ENCODE measurements around the gene REPS1.
"Not testable (repeated sequence)": the region's sequence is repeated elsewhere in the genome, so short reads cannot be mapped to it uniquely, and the experiment has no call there.

REPS1 gene

DNA sequence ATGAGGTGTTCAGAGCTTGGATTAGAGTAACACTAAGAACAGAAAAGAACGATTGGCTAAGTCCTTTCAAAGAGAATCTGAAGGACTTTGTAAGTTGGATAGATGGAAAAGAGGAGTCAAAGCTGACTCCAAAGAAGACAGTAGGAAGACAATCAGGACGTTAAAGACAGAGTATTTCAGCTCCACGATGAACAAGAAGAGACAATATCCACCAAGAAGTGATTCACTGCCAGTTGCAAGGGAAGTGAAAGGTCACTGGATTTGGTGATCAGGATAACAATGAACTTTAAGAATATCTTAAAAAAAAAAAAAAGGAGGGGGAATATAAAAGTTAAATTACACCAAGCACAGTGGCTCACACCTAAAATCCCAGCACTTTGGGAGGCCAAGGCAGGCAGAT, 17.9 kb downstream of the REPS1 start:
- DNase-seq (ENCODE audit: low spot score): no peak

DNA sequence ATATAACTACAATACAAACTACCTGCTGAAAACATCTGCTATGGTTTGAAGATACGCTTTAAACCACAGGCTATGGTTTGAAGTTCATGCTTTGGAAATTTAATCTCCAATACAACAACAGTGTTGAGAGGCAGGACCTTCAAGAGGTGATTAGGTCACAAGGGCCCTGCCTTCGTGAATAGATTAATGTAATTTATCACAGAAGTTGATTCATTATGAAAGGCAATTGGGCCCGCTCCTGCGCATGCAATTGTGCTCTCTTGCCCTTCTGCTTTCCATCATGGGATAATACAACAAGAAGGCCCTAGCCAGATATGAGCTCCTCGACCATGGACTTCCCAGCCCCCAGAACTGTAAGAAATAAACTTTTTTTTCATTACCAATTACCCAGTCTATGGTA, 21.2 kb downstream of the REPS1 start:
- DNase-seq (ENCODE audit: low spot score): no peak

DNA sequence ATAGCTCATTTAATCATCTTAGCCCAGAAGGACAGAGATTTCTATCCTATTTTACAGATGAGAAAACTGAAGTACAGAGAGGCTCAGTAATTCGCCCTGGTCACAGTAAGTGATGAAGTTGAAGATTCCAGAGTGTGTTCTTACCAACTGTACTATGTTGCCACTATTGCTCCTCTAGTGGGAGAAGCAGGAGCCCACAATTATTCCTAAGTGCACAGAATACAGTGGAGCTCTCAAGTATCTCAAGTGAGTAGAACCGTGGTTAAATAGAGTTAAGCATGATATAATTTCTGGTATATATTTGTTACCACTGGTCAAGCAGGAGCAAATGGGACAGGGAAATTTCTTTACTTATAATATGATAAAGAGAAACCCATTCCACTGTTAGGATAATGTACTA, 22.1 kb downstream of the REPS1 start:
- no peak for DNase-seq (ENCODE audit: low spot score)

DNA sequence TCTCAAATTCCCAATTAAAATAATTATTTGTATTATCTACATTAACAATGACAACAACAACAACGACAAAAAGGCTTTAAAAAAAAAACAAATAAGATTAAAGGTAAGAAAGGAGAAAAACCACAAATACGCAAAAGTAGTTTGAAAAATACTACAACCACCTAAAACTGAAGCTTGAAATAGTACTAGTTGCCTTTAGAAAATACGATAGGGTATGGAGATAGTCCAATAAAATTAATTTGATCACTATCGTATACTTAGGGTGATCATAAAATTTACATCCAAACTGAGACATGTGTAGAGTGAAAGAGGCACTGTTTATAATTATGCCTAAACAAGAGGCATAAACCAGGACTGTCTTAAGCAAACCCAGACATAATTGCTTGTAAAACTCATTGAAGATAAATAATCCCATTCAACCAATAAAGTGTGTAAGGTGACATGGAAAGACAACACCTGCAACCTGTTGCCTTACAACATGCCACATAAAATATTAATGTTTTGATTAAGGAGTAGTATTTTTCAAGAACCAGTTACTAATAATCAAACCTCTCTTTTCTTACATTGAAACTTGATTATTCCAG, 22.7 kb downstream of the REPS1 start:
- no peak for DNase-seq (ENCODE audit: low spot score)

GRCh38 chr6:138964012-138964411, 24.0 kb downstream of the REPS1 start:
- DNase-seq (ENCODE audit: low spot score): no peak

- DNase-seq (ENCODE audit: low spot score): no peak
Measured at GRCh38 chr6:138963531-138963930, 24.5 kb downstream of the REPS1 start.

DNA sequence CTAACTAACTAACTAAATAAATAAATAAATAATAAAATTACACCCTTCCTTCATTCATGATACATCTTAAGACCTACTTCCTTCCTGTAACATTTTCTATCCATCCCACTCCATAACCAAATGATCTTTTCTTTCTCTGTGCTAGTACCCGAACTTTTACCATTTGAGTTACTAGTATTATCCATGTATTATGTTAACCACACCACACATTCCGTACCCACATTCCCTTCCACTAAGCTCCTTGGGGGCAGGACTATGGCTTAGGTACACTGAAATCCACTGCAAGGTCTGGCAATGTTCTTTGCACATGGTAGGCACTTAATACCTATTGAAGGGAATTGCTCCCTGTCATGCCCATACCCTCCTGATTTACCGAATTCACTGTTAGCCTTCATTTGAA, 24.9 kb downstream of the REPS1 start:
- no peak for DNase-seq (ENCODE audit: low spot score)

- DNase-seq (ENCODE audit: low spot score): no peak
Measured at GRCh38 chr6:138959521-138959920, 28.5 kb downstream of the REPS1 start.

GRCh38 chr6:138958595-138958994, 29.5 kb downstream of the REPS1 start:
- DNase-seq (ENCODE audit: low spot score): no peak

DNA sequence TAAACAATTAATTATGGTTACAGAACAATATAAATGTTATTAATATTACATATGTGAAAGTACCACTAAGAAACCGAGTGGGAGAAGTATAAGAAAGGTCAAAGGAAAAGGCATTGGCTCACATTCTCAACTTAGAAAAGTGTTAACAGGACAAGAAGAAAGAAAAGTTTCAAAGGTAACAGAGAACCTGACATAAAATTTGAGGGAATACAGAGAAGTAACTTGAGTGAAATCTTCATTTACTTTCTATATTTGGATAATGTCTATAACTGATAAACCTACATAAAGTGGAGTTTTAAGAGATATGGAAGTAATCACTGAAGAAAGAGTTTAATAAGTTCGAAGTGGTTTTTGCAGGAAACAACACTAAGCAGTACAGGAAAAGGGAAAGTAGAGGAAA, 30.1 kb downstream of the REPS1 start:
- DNase-seq (ENCODE audit: low spot score): no peak

- DNase-seq (ENCODE audit: low spot score): no peak
Measured at GRCh38 chr6:138957484-138957883, 30.6 kb downstream of the REPS1 start.

- no peak for DNase-seq (ENCODE audit: low spot score)
Measured at GRCh38 chr6:138956244-138956924, 31.7 kb downstream of the REPS1 start.

DNA sequence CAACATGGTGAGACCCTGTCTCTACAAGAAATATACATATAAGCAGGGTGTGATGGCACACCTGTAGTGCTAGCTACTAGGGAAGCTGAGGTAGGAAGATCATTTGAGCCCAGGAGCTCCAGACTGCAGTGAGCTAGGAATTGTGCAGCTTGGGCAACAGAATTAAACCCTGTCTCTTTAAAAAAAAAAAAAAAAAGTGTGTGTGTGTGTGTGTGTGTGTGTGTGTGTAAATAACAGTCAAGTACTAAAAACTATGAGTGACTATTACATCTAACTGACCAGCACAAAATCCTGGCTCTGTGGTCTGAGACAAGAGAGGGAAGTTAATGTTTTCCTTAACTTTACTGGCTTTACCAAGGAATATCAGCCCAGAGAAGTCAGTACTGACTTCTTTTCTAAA, 32.8 kb downstream of the REPS1 start:
- DNase-seq (ENCODE audit: low spot score): no peak

GRCh38 chr6:138953451-138953850, 34.6 kb downstream of the REPS1 start:
- no peak for DNase-seq (ENCODE audit: low spot score)

DNA sequence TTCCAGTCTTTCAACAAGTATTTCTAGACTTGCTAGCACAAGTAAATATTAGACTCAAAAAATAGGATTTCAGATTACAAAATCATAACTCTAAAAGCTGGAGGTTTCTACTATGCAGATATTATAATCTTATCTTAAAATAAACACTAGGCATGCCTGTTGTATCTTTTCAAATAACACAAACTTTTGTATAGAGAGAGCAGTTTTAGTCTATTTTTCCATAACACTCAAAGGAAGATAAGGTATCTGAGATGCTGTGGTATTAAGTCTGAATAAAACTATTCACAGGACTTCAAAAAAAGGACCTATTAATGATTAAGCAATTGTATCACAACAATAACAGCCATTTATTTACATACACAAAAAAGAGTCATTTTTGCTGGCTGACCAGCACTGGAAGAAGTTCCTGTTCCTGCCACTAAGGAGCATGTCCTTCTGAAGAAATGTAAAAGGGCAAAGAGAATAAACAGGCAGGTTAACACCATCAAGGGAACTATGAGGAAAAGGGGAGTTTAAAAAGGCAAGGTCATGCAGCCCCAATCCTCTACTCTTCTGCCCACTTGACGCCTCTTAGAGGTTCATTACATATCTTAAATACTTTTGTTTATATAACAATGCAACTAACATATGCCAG, 39.4 kb downstream of the REPS1 start:
- DNase-seq (ENCODE audit: low spot score): no peak

- DNase-seq (ENCODE audit: low spot score): no peak
Measured at GRCh38 chr6:138948004-138948403, 40.0 kb downstream of the REPS1 start.

GRCh38 chr6:138945354-138945753, 42.7 kb downstream of the REPS1 start:
- DNase-seq (ENCODE audit: low spot score): no peak

DNA sequence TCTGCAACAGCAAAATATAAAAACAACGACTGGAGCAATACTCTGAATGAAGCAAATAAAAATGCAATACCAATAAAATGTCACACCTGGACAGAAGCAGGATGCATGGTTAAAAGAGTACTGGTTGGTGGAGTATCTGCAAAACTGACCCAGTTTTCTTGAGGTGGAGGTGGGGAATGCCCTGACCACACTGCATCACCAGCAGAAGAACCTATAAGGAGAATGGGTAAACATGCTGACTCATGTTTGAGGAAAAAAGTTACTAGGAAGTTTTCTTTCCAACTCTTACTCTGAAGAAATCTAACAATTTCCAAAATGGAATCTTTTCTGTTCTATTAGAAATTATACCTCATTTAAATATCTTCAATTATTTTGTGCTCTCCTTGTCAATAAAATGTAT, 43.6 kb downstream of the REPS1 start:
- DNase-seq (ENCODE audit: low spot score): no peak

DNA sequence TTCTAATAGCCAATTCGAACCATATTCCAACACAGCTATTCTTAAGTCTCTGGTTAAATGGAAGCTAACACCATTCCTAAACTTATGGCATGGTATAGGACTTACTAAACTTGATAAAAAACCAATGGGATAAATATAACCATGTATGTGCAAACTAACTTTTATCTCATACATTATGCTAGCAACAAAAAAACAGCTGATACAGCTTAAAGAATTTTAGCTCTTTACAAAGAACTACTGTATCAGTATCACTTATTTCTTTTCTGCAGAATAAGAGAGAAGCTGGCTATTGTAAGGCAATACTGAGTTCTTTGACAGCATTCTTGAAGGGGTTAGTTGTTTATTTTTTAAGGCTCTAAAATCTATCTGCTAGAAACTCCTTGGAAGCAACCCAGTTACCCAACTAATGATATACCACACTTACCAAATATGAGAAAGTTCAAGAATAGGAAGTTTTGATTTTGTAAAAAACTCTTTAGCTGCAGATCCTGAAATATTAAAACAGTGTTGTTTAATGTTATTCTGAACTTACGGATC, 44.9 kb downstream of the REPS1 start:
- DNase-seq (ENCODE audit: low spot score): no peak

DNA sequence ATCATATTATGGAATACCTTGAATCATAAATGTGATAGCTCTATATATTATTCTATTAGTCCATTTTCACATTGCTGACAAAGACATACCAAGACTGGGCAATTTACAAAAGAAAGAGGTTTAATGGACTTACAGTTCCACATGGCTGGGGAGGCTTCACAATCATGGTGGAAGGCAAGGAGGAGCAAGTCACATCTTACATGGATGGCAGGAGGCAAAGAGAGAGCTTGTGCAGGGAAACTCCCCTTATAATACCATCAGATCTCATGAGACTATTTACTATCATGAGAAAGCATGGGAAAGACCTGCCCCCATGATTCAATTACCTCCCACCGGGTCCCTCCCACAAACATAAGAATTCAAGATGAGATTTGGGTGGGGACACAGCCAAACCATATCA, 51.2 kb downstream of the REPS1 start:
- not testable (repeated sequence) for DNase-seq (ENCODE audit: low spot score)

DNA sequence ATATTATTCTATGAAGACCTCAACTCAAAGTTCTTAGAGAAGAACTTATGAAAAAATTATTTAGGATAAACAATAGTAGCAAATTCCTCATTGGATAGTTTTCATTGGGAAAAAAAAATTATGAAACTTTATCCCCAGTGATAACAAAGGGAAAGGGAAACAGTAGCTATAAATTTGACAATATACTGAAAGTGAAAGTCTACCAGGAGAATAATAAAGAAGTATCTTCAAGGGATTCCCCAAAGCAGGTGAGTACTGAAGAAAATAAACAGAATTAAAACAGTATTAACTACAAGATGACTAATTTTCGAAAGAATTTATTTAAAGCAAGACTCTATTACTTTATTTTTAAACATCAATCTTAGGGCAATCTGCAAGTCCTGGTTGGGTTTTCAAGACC, 56.4 kb downstream of the REPS1 start:
- no peak for DNase-seq (ENCODE audit: low spot score)

DNA sequence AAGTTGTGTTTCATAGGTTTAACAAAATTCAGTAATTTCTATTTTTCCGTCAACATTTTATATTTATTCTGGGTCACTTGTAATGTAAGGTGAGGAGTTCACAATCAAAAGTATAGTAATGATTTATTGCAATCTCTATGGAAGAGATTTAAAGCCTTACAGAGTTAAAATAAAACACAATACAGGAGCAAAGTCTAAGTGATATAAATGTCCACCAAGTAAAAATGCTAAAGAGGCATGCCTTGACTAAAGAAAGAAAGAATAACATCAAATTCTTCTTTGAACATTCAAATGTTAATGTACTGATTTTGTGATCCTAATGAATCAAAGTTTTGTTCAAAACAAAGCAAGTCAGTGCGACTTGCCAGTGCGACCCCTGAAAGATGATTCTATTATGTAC, 61.5 kb downstream of the REPS1 start:
- no peak for DNase-seq (ENCODE audit: low spot score)

DNA sequence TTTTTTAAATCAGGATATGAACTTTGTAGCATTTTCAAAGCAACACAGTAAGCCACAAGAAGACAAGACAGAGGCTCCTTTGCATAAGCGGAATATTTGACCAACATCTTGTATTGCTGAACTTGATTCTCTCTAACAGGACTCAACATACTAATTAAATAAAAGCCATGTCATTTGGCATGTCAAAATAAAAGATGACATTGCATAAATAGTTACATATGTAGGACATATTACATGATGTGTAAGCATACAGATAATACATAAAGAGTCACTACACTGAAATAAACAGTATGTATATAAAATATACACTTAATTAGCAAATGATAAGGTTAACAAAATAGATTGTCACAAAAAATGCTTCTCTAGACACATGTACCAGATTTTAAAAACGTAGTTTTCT, 62.2 kb downstream of the REPS1 start:
- DNase-seq (ENCODE audit: low spot score): no peak

DNA sequence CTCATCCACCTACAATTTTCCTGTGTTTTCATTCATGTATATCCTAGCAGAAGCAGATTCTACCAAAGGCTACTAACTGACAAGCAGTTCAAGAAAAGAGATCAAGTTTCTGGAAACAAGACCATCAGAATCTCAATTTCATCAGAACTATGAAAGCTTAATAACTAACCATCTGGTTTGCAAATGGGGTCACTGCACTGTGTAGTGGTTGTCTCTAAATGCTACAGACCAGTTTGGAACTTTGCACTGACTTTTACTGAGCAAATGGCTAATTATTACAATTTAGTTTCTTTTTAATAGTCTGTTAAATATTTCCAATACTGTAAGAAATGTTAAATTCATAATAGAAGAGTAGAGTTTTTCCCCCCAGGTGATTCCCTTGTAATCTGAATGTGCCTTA, 64.5 kb downstream of the REPS1 start:
- no peak for DNase-seq (ENCODE audit: low spot score)

Measured in ecto neural progenitor cell (in vitro differentiated cells).